ENCODE results near the gene CSNK1G1.
A peak's percentile ranks its signal among the peaks of the same experiment; 100 is the strongest.
"Not testable (repeated sequence)": the region's sequence is repeated elsewhere in the genome, so short reads cannot be mapped to it uniquely, and the experiment has no call there.

The CSNK1G1 gene

GRCh38 chr15:64274341-64274950, 81.5 kb downstream of the CSNK1G1 start:
- DNase-seq (ENCODE audit: low read depth): no peak
- H3K4me3 ChIP-seq (ENCODE audit: low read length): no peak overlapping the region
- TF ChIP-seq CTCF (conservative IDR thresholded peaks at IDR 0.05; ENCODE audit: low read length): no peak

GRCh38 chr15:64267331-64267973, 88.5 kb downstream of the CSNK1G1 start:
- no peak for TF ChIP-seq CTCF (conservative IDR thresholded peaks at IDR 0.05; ENCODE audit: low read length)
- H3K4me3 ChIP-seq (ENCODE audit: low read length): no peak overlapping the region
- DNase-seq (ENCODE audit: low read depth): no peak

GRCh38 chr15:64265188-64265587, 90.8 kb downstream of the CSNK1G1 start:
- DNase-seq (ENCODE audit: low read depth); H3K4me3 ChIP-seq (ENCODE audit: low read length): not testable (repeated sequence)

- no peak for DNase-seq (ENCODE audit: low read depth)
Observed at GRCh38 chr15:64264502-64264901, 91.5 kb downstream of the CSNK1G1 start.

GRCh38 chr15:64263567-64263966, 92.4 kb downstream of the CSNK1G1 start:
- peak; percentile 19 for DNase-seq (ENCODE audit: low read depth)
- TF ChIP-seq CTCF (conservative IDR thresholded peaks at IDR 0.05; ENCODE audit: low read length): no peak
- no peak overlapping the region for H3K4me3 ChIP-seq (ENCODE audit: low read length)

More at GRCh38 chr15:64264502-64264901, 91.5 kb downstream of the CSNK1G1 start:
- H3K4me3 ChIP-seq (ENCODE audit: low read length): no peak overlapping the region
- no peak for TF ChIP-seq CTCF (conservative IDR thresholded peaks at IDR 0.05; ENCODE audit: low read length)

- no peak for DNase-seq (ENCODE audit: low read depth)
- no peak overlapping the region for H3K4me3 ChIP-seq (ENCODE audit: low read length)
- TF ChIP-seq CTCF (conservative IDR thresholded peaks at IDR 0.05; ENCODE audit: low read length): no peak
Observed at GRCh38 chr15:64256051-64256450, 99.9 kb downstream of the CSNK1G1 start.

GRCh38 chr15:64251658-64252057, 104.3 kb downstream of the CSNK1G1 start:
- peak; percentile 5 for DNase-seq (ENCODE audit: low read depth)

More at GRCh38 chr15:64251658-64252057, 104.3 kb downstream of the CSNK1G1 start:
- H3K4me3 ChIP-seq (ENCODE audit: low read length): no peak overlapping the region
- TF ChIP-seq CTCF (conservative IDR thresholded peaks at IDR 0.05; ENCODE audit: low read length): no peak

All from AG10803 (cell line).